ENCODE measurements around the gene DTWD1. TPM values are rescaled to one million over a fixed set of nuclear protein-coding genes. Genes with fewer than 3 reads are reported as not detected.
"Not testable (repeated sequence)": the region's sequence is repeated elsewhere in the genome, so short reads cannot be mapped to it uniquely, and the experiment has no call there.

The DTWD1 gene
- total RNA-seq, 1 experiment from 2014 or later = 10.9 TPM

GRCh38 chr15:49605588-49605987, 15.3 kb upstream of the DTWD1 start:
- Histone ChIP-seq H3K79me2 (ENCODE audit: low read length) (no peaks in the 10 kb centered on the region), H3K27me3 (ENCODE audit: low read length) (no peaks in the 10 kb centered on the region), H3K9ac (ENCODE audit: low read length) (no peak overlapping the region), H3K4me1 (ENCODE audit: insufficient read depth, low read length) (no peaks in the 10 kb centered on the region), H3F3A (ENCODE audit: low read length, unreplicated experiment) (no peaks in the 10 kb centered on the region), H4K20me1 (ENCODE audit: low read length) (no peaks in the 10 kb centered on the region), H3K9me3 (ENCODE audit: low read length) (no peaks in the 10 kb centered on the region), H2AFZ (ENCODE audit: low read length) (no peak overlapping the region), H3K4me3 (ENCODE audit: low read length) (no peak overlapping the region), H3K9me2 (replicated peaks; ENCODE audit: low read length) (no peaks in the 10 kb centered on the region), H3K36me3 (ENCODE audit: low read depth, low read length) (no peaks in the 10 kb centered on the region), H3K27ac (ENCODE audit: low read length) (no peak overlapping the region), H3K4me2 (ENCODE audit: low read length) (no peak overlapping the region)
- TF ChIP-seq EZH2 (IDR thresholded peaks at IDR 0.05; ENCODE audit: low read length, unreplicated experiment) (no peak), CTCF (conservative IDR thresholded peaks at IDR 0.05; ENCODE audit: low read depth, low read length) (no peak)
- no TSS peak for BruUV-seq (replicated peaks)
- no peak for ATAC-seq
- intact Hi-C loops (cut with micrococcal nuclease) = no loop called here
- POLR2A ChIA-PET (ENCODE audit: unreplicated experiment) = no interaction called here
- CTCF ChIA-PET = no interaction called here
- no peak for DNase-seq

GRCh38 chr15:49606594-49606993, 14.3 kb upstream of the DTWD1 start:
- Histone ChIP-seq H3K27ac (ENCODE audit: low read length) (no peak overlapping the region), H3K4me2 (ENCODE audit: low read length) (no peak overlapping the region), H3K9me2 (replicated peaks; ENCODE audit: low read length) (no peaks in the 10 kb centered on the region), H3K9me3 (ENCODE audit: low read length) (no peaks in the 10 kb centered on the region), H3K4me3 (ENCODE audit: low read length) (no peak overlapping the region), H3F3A (ENCODE audit: low read length, unreplicated experiment) (no peaks in the 10 kb centered on the region), H3K9ac (ENCODE audit: low read length) (no peak overlapping the region), H3K4me1 (ENCODE audit: insufficient read depth, low read length) (no peaks in the 10 kb centered on the region), H3K27me3 (ENCODE audit: low read length) (no peaks in the 10 kb centered on the region), H4K20me1 (ENCODE audit: low read length) (no peaks in the 10 kb centered on the region), H3K36me3 (ENCODE audit: low read depth, low read length) (no peaks in the 10 kb centered on the region), H2AFZ (ENCODE audit: low read length) (no peak overlapping the region), H3K79me2 (ENCODE audit: low read length) (no peaks in the 10 kb centered on the region)
- intact Hi-C loops (cut with micrococcal nuclease) = no loop called here
- ATAC-seq = no peak
- TF ChIP-seq EZH2 (IDR thresholded peaks at IDR 0.05; ENCODE audit: low read length, unreplicated experiment) (no peak), EZH2phosphoT487 (IDR thresholded peaks at IDR 0.05; ENCODE audit: borderline replicate concordance, low read length) (no peak), CTCF (conservative IDR thresholded peaks at IDR 0.05; ENCODE audit: low read depth, low read length) (peak; percentile 40; the same call in 1 of the 2 replicates)
- POLR2A ChIA-PET (ENCODE audit: unreplicated experiment) = no interaction called here
- CTCF ChIA-PET = no interaction called here
- peak; percentile 1 for DNase-seq
- BruUV-seq (replicated peaks) = no TSS peak

GRCh38 chr15:49610157-49610918, 10.5 kb upstream of the DTWD1 start:
- H3K9me3 ChIP-seq (ENCODE audit: low read length) = peaks cover 9% of the 10 kb centered on the region; the same call in 1 of the 2 replicates
- no peaks in the 10 kb centered on the region for H3K27me3 ChIP-seq (ENCODE audit: low read length)
- no peaks in the 10 kb centered on the region for H3K79me2 ChIP-seq (ENCODE audit: low read length)
- TF ChIP-seq EZH2 (IDR thresholded peaks at IDR 0.05; ENCODE audit: low read length, unreplicated experiment) (no peak), EZH2phosphoT487 (IDR thresholded peaks at IDR 0.05; ENCODE audit: borderline replicate concordance, low read length) (no peak), CTCF (conservative IDR thresholded peaks at IDR 0.05; ENCODE audit: low read depth, low read length) (no peak)
- H3K9me2 ChIP-seq (replicated peaks; ENCODE audit: low read length) = no peaks in the 10 kb centered on the region
- no peak for DNase-seq
- no peaks in the 10 kb centered on the region for H3K4me1 ChIP-seq (ENCODE audit: insufficient read depth, low read length)
- no peaks in the 10 kb centered on the region for H4K20me1 ChIP-seq (ENCODE audit: low read length)
- CTCF ChIA-PET = no interaction called here
- BruUV-seq (replicated peaks) = no TSS peak
- H3K36me3 ChIP-seq (ENCODE audit: low read depth, low read length) = no peaks in the 10 kb centered on the region; the same call in 1 of the 2 replicates
- H3K4me2 ChIP-seq (ENCODE audit: low read length) = no peak overlapping the region
- no peak overlapping the region for H3K27ac ChIP-seq (ENCODE audit: low read length)
- no peak overlapping the region for H3K9ac ChIP-seq (ENCODE audit: low read length)
- no peak overlapping the region for H2AFZ ChIP-seq (ENCODE audit: low read length)
- ATAC-seq = no peak
- POLR2A ChIA-PET (ENCODE audit: unreplicated experiment) = no interaction called here
- intact Hi-C loops (cut with micrococcal nuclease) = no loop called here
- H3K4me3 ChIP-seq (ENCODE audit: low read length) = no peak overlapping the region
- no peaks in the 10 kb centered on the region for H3F3A ChIP-seq (ENCODE audit: low read length, unreplicated experiment)

GRCh38 chr15:49612240-49612639, 8.6 kb upstream of the DTWD1 start:
- H3K36me3 ChIP-seq (ENCODE audit: low read depth, low read length); H3K4me3 ChIP-seq (ENCODE audit: low read length); H3K4me2 ChIP-seq (ENCODE audit: low read length); H2AFZ ChIP-seq (ENCODE audit: low read length); CTCF ChIA-PET; ATAC-seq; intact Hi-C loops (cut with micrococcal nuclease); H3K4me1 ChIP-seq (ENCODE audit: insufficient read depth, low read length); H3K79me2 ChIP-seq (ENCODE audit: low read length); H3K9me2 ChIP-seq (replicated peaks; ENCODE audit: low read length); H4K20me1 ChIP-seq (ENCODE audit: low read length); H3K27me3 ChIP-seq (ENCODE audit: low read length); H3K9ac ChIP-seq (ENCODE audit: low read length); DNase-seq; POLR2A ChIA-PET (ENCODE audit: unreplicated experiment); H3K27ac ChIP-seq (ENCODE audit: low read length); H3F3A ChIP-seq (ENCODE audit: low read length, unreplicated experiment); H3K9me3 ChIP-seq (ENCODE audit: low read length); BruUV-seq (replicated peaks): not testable (repeated sequence)
